GM12878 (cell line): ENCODE results near the gene ZNF148. TPM values are rescaled to one million over a fixed set of nuclear protein-coding genes. Genes with fewer than 3 reads are reported as not detected.

Source experiments
- ATAC-seq: fragments of 200-7000 bp; cut with Tn5 transposase; 3 replicates; pipeline ENCODE4 v1.9.1; 2020; ENCODE audit warnings: mild to moderate bottlenecking, moderate library complexity
- BruUV-seq: library from RNA; stranded (reverse); fragments of 400-500 nt; replicated peaks from 2 replicates; lab custom pipeline; 2021; lab: Mats Ljungman, UMichigan
- CTCF ChIA-PET: fragments of 300-600 bp; sonication (Branson Sonifier 250); formaldehyde crosslinking; extraction: SDS; loops from one replicate; lab custom pipeline; 2021; ENCODE audit warnings: inconsistent platforms; lab: Yijun Ruan, JAX
- POLR2A ChIA-PET: fragments of 350-600 bp; formaldehyde crosslinking; extraction: SDS; loops from one replicate; lab custom pipeline; 2021; ENCODE audit warnings: inconsistent platforms; lab: Charles Lee
- RAD21 ChIA-PET: fragments of 300-600 bp; sonication (Branson Sonifier 250); formaldehyde crosslinking; loops from one replicate; lab custom pipeline; 2023; ENCODE audit warnings: antibody characterized with exemption; ENCODE audit not compliant: unreplicated experiment; lab: Charles Lee
- SMC1A ChIA-PET: fragments of 300-600 bp; sonication (Branson Sonifier 250); formaldehyde crosslinking; loops from one replicate; lab custom pipeline; 2023; ENCODE audit not compliant: unreplicated experiment, uncharacterized antibody; lab: Charles Lee
- DNase-seq: peaks from one replicate; pipeline ENCODE4 v3.0.0-alpha.2; 2011; ENCODE audit warnings: low read depth, low spot score
- FAIRE-seq: peaks from 3 replicates; lab custom pipeline; 2011; peaks lifted over from hg19 to GRCh38; lab: Jason Lieb, UNC
- H2AFZ ChIP-seq: 2 replicates; pipeline ENCODE4 v1.6.0; 2011; ENCODE audit warnings: low read depth, low read length, control low read depth; ENCODE audit not compliant: control insufficient read depth
- H3K27ac ChIP-seq: 2 replicates; pipeline ENCODE4 v1.5.1; 2011; ENCODE audit warnings: control low read depth; ENCODE audit not compliant: control insufficient read depth, insufficient read depth
- H3K27me3 ChIP-seq, 2 experiments: replicated peaks in 1 of 2; 2 replicates each; pipeline versions ENCODE4 v1.6.0 to v1.6.1; 2011; ENCODE audit warnings: low read length in 1 of 2; ENCODE audit not compliant: control insufficient read depth in 2 of 2, insufficient read depth in 2 of 2
- H3K36me3 ChIP-seq, 2 experiments: 2 replicates each; pipeline ENCODE4 v1.5.1; 2011; ENCODE audit warnings: low read length in 1 of 2; ENCODE audit not compliant: control insufficient read depth in 2 of 2, insufficient read depth in 2 of 2
- H3K4me1 ChIP-seq: 2 replicates; pipeline ENCODE4 v1.6.1; 2011; ENCODE audit warnings: mild to moderate bottlenecking, low read length, moderate library complexity, mixed read lengths; ENCODE audit not compliant: control insufficient read depth, insufficient read depth
- H3K4me2 ChIP-seq: 2 replicates; pipeline ENCODE4 v1.6.0; 2011; ENCODE audit warnings: control low read depth; ENCODE audit not compliant: control insufficient read depth, insufficient read depth
- H3K4me3 ChIP-seq: fragments of 200-600 bp; sonication (generic); 2 replicates; pipeline ENCODE4 v1.5.1; 2016
- H3K79me2 ChIP-seq: 2 replicates; pipeline ENCODE4 v1.6.0; 2011; ENCODE audit warnings: low read length; ENCODE audit not compliant: control insufficient read depth, insufficient read depth
- H3K9ac ChIP-seq: 2 replicates; pipeline ENCODE4 v1.8.0; 2011; ENCODE audit warnings: low read length, control low read depth, mixed read lengths; ENCODE audit not compliant: control insufficient read depth, insufficient read depth
- H3K9me3 ChIP-seq: replicated peaks from 3 replicates; pipeline ENCODE4 v1.5.1; 2011; ENCODE audit warnings: mild to moderate bottlenecking, low read length; ENCODE audit not compliant: control insufficient read depth, insufficient read depth
- H4K20me1 ChIP-seq: 2 replicates; pipeline ENCODE4 v1.6.0; 2011; ENCODE audit not compliant: control insufficient read depth, insufficient read depth
- IRF3 ChIP-seq: fragments of 450-650 bp; IDR thresholded peaks from 2 replicates; pipeline ENCODE4 v1.6.1; 2014; ENCODE audit warnings: mild to moderate bottlenecking
- JUND ChIP-seq: IDR thresholded peaks from 2 replicates; pipeline ENCODE4 v1.6.1; 2012; ENCODE audit warnings: low read depth, mild to moderate bottlenecking, low read length, improper control_type of control experiment, moderate library complexity
- KAT2A ChIP-seq: conservative IDR thresholded peaks from 2 replicates; pipeline ENCODE4 v1.6.1; 2011; ENCODE audit warnings: low read depth, low read length; ENCODE audit not compliant: control insufficient read depth
- RAD51 ChIP-seq: fragments of 450-650 bp; IDR thresholded peaks from 2 replicates; pipeline ENCODE4 v1.6.1; 2016; ENCODE audit warnings: moderate library complexity, mild to moderate bottlenecking, inconsistent platforms
- RB1 ChIP-seq: fragments of 450-650 bp; formaldehyde crosslinking; IDR thresholded peaks from 2 replicates; pipeline ENCODE4 v1.6.1; 2017; ENCODE audit warnings: mild to moderate bottlenecking, borderline replicate concordance
- SIN3A ChIP-seq: IDR thresholded peaks from 2 replicates; pipeline ENCODE4 v1.6.1; 2012; ENCODE audit warnings: low read depth, low read length, improper control_type of control experiment
- TBL1XR1 ChIP-seq: IDR thresholded peaks from 2 replicates; pipeline ENCODE4 v1.6.1; 2012; ENCODE audit warnings: low read depth, low read length, improper control_type of control experiment
- ZBTB33 ChIP-seq: fragments of 450-650 bp; IDR thresholded peaks from 2 replicates; pipeline ENCODE4 v1.6.1; 2017; ENCODE audit warnings: mild to moderate bottlenecking
- ZBTB4 ChIP-seq: fragments of 450-650 bp; formaldehyde crosslinking; IDR thresholded peaks from 2 replicates; pipeline ENCODE4 v1.4.0; 2022; ENCODE audit warnings: mild to moderate bottlenecking, moderate library complexity
- ZNF622 ChIP-seq: fragments of 450-650 bp; IDR thresholded peaks from 2 replicates; pipeline ENCODE4 v1.6.1; 2017; ENCODE audit warnings: mild to moderate bottlenecking, inconsistent platforms
- ZZZ3 ChIP-seq: IDR thresholded peaks from 2 replicates; pipeline ENCODE4 v1.6.1; 2011; ENCODE audit warnings: low read depth; ENCODE audit not compliant: control insufficient read depth, insufficient read length
- WGBS: methylation state at CpG from one replicate; pipeline ENCODE4 v1.1.6; 2016; ENCODE audit warnings: low lambda C conversion rate; ENCODE audit not compliant: insufficient replicate concordance, insufficient coverage; ENCODE audit errors: missing lambda C conversion rate; 5-methylcytosine and 5-hydroxymethylcytosine counted together
- in situ Hi-C: fragments of 300-500 bp; cut with MboI; formaldehyde crosslinking; loops from 9 replicates; pipeline ENCODE4 v1.14.3; 2018; ENCODE audit warnings: mixed read lengths
- intact Hi-C: fragments of 100-400 bp; cut with micrococcal nuclease; formaldehyde crosslinking; loops from one replicate; pipeline ENCODE4 v1.14.2; 2022; ENCODE audit not compliant: unreplicated experiment
- polyA plus RNA-seq, 11 experiments: library from polyadenylated mRNA; depleted of rRNA in 4 of 11; unstranded in 6 of 11; stranded (reverse) in 5 of 11; fragments of >200 nt; fragmentation: Nextera tagmentation in 4 of 11; fragmentation: Illumina TruSeq in 1 of 11; extraction: Ambion mirVana in 4 of 11; extraction: Trizol in 1 of 11; gene quantifications; 1 replicate in 1 of 11; 2 replicates in 10 of 11; pipeline versions ENCODE4 v1.2.1 to v1.2.3, GENCODE V29; 2011 to 2016; ENCODE audit warnings: inconsistent platforms in 2 of 11, missing spikeins in 2 of 11, low read depth in 1 of 11
- total RNA-seq, 4 experiments: library from RNA; depleted of rRNA in 3 of 4; stranded (reverse); fragments of >200 nt in 3 of 4; fragmentation: Illumina TruSeq in 1 of 4; extraction: Trizol in 1 of 4; gene quantifications; 2 replicates each; pipeline versions ENCODE4 v1.2.1 to v1.2.3, GENCODE V29; 2013 to 2021

Gene ZNF148
- total and polyA plus RNA-seq, 10 of the 15 experiments (the other 5 are each of a cell fraction or from before 2014, with no cell fraction given) = 8.6 to 40.4 (median 26.7) TPM

- no peak for TF ChIP-seq ZBTB4
- no peak for TF ChIP-seq ZBTB33
- no peak for TF ChIP-seq SIN3A
- no peak for TF ChIP-seq TBL1XR1
Measured at GRCh38 chr3:125250973-125251372, 124.2 kb downstream of the ZNF148 start (continued).

- Histone ChIP-seq H3K36me3 (no peaks in the 10 kb centered on the region; a peak in 1 of 4 replicates), H3K4me3 (no peak overlapping the region), H2AFZ (no peak overlapping the region), H3K4me2 (no peak overlapping the region), H3K27ac (no peak overlapping the region), H3K27me3 (no peaks in the 10 kb centered on the region), H3K4me1 (no peaks in the 10 kb centered on the region), H4K20me1 (no peaks in the 10 kb centered on the region), H3K9ac (no peak overlapping the region), H3K9me3 (no peaks in the 10 kb centered on the region), H3K79me2 (no peaks in the 10 kb centered on the region)
- ATAC-seq (no peak), DNase-seq (no peak), FAIRE-seq (peak; percentile 23)
- 100% methylated on average over 1 of the region's 1 CpG for WGBS
- in situ Hi-C loops = no loop called here
- ChIA-PET RAD21 (no interaction called here), CTCF (interaction anchor here (0.5 to 1.1 kb wide), 2 partner anchors 9 to 208 kb away, joined by 3 to 4 read pairs; no protein-coding TSS in a partner anchor), POLR2A (interaction anchor here (0.5 to 1.6 kb wide), 3 partner anchors 9 to 743 kb away, joined by 3 to 4 read pairs (median 4); no protein-coding TSS in a partner anchor), SMC1A (interaction anchor here (0.6 to 1.4 kb wide), 3 partner anchors 9 to 122 kb away, joined by 3 to 5 read pairs (median 4); no protein-coding TSS in a partner anchor)
- no TSS peak for BruUV-seq
- intact Hi-C loops = no loop called here
- no peak for TF ChIP-seq IRF3
- no peak for TF ChIP-seq RAD51
- no peak for TF ChIP-seq JUND
- no peak for TF ChIP-seq ZBTB4
- no peak for TF ChIP-seq KAT2A
- no peak for TF ChIP-seq ZNF622
- no peak for TF ChIP-seq ZZZ3
- TF ChIP-seq RB1 = no peak
Measured at GRCh38 chr3:125246237-125246636, 128.9 kb downstream of the ZNF148 start.
